GM18508 (cell line): Measurements from ENCODE around the gene KRCC1.

Experiments used
- ATAC-seq: cut with Tn5 transposase; IDR thresholded peaks from one replicate; pipeline ENCODE4 v1.9.1; 2021; ENCODE audit warnings: moderate number of reproducible peaks; ENCODE audit not compliant: insufficient read depth, unreplicated experiment

The KRCC1 gene

DNA sequence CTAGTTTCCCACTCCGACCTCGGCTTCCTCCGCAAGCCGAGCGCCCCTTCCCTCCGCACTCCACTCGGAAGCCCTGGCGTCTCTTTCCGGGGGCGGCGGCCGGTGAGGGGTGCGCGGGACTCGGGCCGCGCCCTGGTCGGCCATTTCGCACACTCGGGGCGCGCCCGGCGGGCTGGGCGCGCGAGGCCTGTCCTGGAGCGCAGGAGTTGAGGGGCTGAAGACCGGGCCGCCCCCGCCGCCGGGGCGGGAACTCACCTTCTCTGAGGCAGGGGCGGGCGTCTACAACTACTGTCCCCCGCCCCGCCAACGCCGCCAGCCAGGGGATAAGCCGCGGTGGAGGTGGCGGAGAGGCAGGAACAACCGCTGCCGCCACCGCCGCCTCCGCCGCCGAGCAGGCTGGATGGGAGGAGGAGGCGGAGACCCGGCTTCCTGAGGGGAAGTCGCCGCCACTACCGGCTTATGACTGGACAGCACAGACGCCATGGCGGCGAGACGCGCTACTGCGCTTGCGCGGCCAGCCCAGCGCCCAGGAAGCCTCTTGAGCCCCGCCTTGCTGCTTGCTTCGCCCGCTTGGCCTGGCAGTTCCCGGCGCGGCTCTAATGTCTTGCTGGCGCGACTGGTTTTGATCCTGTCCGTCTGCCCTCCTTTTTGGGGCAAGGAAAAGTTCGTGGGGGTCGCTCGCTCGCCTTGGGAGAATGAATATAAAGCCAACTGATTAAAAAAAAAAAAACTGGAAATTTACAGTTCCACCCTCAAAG lies at the start of gene KRCC1:
Gene KRCC1 (minus strand): TSS at position 413 of the 758 bp plus-strand sequence. CDS start 27,220 bp downstream, outside the sequence.
- peak; percentile 77 for ATAC-seq

DNA sequence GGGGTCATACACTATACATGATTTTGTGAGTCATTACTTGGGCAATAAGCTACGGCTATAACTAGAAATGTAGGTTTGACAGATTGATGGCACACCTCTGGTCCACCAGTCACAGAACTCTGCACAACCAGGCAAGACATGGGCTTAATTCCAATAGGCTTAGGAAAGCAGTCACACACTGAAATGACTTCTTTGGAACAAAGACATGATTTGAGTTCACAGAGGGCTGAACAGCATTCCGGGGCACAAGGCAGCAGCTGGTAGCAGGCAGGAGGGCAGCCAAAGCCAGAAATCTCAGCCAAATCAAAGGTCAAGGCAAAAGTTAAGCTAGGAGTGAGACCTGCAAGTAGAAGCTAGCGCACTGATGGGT lies 44.9 kb upstream of the KRCC1 start:
- no peak for ATAC-seq

DNA sequence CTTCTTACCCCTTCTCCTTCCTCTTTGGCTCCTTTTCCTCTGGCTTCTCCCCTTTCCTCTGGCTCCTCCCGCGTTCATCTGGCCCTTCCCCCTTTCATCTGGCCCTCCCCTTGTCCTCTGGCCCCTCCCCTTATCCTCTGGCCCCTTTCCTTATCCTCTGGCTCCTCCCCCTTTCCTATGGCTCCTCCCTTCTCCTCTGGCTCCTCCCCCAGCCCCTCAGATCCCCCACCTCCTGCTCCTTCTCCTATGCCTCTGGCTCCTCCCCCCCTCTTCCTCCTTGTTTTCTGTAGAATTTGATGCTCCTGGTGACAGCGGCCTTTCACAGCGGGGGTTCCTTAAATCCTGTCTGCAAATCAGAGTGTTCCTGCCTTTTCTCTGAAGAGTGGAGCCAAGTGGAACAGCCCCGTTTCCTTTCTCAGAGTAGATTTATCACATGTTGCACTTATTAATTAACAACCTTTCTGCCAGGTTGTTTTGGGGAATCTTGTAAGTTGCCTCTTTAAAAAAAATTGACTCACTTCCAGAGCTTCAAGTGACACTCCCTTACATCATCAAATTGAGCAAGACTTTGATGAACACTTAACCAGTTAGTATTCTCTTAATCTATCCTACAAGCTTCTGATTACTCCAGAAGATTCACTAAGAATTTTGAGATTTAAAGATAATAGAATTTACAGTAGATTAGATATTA lies 44.4 kb upstream of the KRCC1 start:
- no peak for ATAC-seq

DNA sequence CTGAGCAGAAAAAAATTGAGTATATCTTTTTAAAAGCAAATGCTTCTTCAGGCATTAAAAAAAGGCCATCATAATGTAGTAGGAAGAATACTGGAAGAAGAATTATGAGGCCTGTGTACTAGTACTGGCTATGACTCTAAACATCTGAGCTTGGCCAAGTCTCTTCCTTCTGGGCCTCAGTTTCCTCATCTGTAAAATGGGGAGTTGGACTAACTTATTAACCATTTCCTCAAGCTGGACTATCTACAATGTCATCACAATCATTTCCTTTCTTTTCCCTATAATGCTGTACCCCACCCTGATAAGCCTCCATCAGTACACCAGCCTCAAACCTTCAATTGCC lies 42.9 kb upstream of the KRCC1 start:
- no peak for ATAC-seq

DNA sequence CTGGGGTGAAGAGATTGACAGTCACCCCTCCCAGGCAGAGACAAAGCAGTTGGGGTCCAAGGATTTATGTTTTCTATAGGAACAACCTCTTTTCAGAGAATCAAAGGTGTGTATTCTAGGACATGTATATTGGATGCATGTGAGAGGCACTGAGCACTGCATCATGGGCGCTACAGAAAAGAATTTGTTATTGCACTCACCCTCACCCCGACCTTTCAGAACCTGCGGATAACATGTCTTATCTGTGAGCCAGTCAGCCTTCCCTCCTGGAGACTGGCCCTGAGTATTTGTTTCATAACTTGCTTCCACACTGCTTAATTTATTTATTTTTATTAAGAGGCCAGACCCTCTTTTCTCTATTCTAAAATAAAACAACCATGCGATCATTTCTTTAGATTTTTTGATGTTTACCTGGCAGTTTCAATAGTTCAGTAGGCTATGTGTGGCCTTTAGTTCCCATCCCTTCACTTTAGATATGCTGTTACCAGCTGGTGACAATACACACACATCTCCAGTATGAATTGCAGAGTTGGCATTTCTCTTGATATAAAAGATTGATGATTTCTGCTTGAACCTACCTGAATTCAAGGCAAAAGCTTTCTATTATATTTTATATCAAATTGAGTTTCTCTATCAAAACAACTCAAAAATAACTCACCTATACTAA lies 42.4 kb upstream of the KRCC1 start:
- no peak for ATAC-seq

DNA sequence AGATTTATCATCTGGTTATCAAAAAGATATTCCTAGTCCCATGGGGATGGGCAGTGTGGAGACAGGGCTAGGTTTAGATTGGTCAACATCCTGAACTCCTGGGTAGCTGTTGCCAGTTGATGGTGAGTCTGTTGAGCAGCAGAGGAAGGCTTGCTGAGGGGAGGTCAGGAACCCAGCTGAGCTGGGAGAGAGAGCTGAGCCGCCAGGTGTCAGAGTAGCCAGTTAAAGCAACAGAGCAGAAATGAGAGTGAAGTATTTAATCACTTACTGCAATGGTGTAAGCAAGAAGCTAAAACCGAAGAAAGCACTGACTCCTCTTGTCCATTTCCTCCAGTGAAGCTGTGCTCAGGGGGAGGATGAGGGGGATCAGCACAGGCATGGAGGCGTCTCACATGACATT lies 41.6 kb upstream of the KRCC1 start:
- ATAC-seq, result no peak

DNA sequence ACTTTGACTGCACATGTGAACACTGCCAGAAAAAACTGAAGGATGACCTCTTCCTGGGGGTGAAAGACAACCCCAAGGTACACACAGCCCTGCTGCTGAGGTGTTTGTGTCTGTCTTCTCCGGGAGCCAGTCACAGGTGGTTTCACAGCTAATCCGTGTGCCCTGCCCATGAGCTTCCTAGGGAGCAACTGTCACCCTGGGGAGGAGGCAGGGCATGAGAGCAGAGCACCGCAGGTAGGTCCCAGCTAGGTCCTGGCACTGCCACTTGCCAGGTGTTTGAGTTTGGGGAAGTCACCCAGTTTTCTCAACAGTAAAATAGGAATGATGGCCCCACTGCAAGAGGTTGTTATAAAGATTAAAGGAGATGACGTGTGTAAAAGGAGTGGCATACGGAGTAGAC lies 41.1 kb upstream of the KRCC1 start:
- ATAC-seq, result no peak

DNA sequence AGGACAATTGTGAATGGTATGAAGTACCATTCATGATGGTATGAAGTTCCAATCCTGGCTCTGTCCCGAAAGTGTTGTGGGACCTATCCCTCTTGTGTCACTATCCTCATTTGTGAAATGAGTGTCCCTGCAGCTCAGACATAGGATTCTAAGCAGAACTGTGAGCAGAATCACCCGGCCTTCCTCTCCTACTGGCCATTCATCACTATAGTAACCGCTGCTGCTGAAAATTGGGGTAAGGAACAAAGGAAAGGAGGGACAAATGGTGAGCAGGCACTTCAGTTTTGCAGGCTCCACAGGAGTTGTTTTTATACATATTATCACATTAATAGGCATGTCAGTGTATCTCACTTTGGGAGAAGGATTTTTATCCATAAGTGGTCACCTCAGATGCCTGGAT lies 39.4 kb upstream of the KRCC1 start:
- no peak for ATAC-seq

DNA sequence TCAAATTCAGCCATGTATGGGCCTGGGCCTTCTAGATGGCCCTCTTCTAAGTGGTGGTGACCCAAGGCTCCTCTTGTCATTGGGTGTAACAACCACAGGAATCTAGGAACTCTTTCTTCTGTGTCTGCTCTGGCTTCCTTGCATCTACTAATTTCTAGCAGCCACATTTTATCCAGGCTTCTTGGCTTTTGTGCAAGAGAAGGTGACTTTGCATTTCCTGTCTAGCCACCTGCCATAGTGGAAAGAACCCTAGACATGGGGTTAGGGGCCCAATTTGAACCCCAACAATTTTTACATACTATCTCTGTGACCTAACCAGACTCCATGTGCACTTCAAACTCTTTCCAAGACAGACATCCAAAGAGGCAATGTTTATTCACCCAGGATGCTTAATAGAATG lies 37.2 kb upstream of the KRCC1 start:
- no peak for ATAC-seq

DNA sequence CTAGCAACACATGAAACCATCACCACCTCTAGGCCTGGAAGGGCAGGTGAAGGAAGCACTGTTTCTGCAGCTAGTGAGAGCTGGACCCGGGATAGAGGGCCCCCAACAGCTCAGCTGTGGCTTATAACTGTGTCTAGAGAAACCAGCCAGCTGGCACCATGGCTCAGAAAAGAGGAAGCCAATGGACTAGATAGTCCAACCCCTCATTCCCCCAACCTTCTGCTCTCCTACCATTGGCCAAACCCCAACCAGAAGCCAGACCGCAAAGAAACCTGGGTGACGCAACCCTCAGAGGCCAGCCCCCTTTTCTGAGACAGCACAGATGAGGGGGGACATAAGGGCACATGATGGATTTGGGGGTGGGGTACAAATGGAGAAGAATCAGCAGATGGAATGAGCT lies 36.4 kb upstream of the KRCC1 start:
- no peak for ATAC-seq

DNA sequence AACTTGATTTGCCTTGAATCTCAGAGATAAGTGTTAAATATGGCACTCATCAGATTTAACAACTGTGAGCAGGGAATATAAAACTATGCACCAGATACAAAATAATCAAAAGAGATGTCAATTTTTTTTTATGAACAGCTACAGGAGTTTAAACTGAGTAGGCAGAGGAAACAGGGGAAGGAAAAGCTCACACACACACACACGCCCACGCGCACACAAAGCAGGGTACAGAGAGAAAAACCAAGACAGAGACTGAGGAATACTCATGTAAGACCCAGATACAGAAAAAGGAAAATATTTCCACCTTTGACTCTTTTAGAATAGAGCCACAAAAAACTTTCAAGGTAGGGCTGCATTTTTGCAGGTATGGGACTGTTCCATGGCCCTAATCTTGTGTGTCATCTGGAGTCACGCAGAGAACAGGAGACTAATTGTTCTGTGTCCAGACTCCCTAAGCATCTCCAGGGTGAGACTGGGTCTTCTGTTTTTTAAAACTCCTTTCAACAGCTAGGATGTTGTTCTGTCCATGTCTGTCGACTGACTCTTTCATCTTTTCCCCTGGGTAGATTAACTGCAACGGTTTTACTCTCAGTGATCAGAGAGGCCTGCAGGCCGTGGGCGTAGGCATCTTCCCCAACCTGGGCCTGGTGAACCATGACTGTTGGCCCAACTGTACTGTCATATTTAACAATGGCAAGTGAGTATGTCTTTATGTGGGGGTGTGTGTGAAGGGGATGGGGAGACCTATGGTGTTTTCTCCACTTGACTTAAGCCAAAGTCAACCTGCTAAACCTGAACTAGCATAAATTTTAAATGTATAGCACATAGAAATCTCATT lies 35.1 kb upstream of the KRCC1 start:
- ATAC-seq, result no peak

DNA sequence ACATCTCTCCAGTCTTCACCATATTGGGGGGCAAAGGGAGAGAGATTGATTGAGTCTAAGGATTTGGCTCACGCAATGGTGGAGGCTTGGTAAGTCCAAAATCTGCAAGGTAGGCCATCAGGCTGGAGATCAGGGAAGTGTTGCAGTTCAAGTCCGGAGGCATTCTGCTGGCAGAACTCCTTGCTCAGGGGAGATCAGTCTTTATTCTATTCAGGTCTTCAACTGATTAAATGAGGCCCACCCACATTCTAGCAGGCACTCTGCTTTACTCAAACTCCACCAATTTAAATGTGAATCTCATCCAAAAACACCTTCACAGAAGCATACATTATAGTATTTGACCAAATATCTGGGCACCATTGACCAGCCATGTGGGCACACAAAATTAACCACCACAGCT lies 33.4 kb upstream of the KRCC1 start:
- no peak for ATAC-seq

DNA sequence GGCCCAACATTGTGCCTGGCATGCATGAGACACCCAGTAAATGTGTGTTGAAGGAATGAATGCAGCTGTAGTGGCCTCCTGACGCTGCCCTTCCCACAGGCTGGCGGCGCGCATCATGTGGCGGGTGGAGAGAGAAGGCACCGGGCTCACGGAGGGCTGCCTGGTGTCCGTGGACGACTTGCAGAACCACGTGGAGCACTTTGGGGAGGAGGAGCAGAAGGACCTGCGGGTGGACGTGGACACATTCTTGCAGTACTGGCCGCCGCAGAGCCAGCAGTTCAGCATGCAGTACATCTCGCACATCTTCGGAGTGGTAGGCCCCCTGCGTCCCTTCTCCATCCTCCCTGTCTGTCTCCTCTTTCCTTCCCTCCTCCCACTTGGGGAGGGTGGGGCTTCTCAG lies 32.2 kb upstream of the KRCC1 start:
- ATAC-seq, result no peak

DNA sequence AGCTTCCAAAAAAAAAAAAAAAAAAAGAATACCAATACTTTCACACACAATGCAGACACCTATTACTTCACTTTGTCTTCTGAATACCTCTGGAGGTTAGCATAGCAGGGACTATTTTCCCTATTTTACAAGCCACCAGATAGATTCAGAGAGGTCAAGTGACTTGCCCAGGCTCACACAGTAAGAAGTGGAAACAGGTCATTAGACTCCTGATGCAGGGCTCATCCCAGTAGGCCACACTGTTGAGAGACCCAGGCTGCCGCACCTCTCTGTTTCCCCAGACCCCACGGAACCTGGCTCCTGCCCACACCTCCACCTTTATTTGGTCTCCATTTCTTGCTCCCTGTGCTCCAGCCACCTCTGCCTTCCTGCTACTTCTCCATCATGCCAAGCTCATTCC lies 31.5 kb upstream of the KRCC1 start:
- ATAC-seq, result no peak

DNA sequence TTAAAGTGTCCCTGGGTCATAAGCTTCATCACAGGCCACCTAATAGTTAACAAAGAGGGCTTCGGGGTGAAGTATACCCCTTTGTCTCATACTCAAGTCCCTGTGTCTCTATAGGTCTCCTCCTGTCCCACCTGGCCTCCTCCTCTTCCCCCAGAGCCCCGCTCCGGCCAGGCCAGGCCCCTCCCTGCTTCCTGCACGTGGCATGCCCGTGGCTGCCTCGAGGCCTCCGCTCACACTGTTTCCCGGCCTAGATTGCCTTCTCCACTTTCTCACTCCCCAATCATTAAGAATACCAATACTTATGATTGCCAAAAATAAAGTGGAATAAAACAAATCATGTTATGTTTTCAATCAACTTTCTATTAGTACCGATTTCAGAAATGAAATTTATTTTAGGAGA lies 30.8 kb upstream of the KRCC1 start:
- ATAC-seq, result no peak

DNA sequence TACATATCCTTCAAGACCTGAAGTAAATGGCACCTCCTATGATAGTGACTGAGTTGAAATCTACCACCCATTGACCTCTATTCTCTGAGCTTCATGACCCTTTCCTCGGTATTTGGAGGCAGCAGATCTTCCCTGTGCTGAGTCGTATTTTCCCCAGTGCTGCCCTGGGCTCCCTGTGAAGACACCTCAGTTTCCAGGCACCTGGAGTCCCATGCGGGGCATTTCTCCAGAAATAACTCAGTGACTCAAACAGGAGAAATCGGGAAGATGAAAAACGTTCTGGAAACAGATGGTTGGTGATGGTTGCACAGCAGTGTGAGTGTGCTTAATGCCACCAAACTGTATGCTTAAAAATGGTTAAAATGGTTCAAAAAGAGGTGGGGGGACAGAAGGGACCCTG lies 30.0 kb upstream of the KRCC1 start:
- no peak for ATAC-seq

DNA sequence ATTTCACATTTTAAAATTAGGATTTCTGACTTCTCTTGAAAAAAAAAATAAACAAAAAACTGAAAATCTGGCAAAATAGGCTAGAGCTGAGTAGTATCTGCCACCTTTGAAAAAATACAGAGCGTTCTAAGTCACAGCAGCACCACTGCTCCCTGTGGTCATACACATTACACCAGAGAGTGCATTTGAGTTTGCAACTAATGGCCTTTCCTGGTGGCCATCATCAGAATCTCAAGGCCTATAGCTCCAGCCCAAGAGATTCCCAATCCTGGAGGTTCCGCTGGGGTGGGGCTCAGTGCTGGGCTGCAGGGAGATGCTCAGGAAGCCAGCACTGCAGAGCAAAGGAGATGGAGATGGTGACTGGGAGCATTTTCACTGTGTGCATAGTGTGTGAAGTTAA lies 29.5 kb upstream of the KRCC1 start:
- no peak for ATAC-seq

DNA sequence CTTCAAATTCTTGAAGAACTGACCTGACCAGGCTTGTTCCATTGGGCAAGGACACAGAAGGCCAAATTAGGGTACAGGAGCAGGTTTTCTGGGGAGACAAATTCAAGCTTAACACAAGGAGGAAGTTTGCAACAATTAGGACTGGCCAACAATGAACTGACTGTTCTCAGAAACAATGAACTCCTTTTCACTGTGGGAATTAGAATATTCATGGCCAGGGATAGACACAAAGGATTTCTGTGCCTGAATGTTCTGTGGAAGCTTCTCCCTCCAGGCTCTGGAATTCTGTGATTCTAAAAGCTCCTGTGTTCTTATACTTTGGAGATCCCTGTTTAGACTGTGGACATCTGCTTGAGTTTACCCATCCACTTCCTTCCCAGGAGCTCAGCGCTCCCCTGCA lies 27.2 kb upstream of the KRCC1 start:
- ATAC-seq, result no peak

DNA sequence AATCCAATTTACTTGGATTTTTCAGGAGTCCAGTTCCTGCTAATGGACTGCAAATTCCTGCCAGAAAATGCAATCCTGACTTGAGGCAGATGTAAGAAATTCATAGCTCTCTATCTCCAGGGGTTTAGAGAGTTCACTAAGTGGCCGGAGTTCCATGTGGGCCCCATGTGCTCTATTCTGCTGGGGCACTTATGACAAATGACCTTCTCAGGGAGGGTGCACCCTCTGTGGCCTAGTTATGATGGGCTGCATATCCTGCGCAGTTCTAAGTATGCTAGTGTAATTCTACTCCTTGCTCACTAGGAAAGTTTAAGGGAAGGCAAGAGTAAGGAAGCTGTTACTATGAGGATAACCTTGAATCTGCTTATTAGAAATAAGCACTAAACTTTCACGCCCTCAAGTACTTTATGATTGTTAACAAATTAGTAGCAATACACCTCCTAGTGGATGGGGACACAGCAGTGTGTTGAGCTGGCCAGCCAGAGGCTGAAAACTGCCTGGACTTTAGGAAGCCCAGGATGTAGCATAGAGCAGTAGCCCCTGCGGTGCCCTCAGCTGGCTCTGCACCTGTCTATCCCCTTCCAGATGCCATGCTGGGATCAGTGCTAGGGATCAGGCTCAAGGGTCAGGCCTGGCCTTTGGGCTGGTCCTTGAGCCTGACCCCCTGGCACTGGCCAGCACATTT lies 26.5 kb upstream of the KRCC1 start:
- ATAC-seq, result no peak

DNA sequence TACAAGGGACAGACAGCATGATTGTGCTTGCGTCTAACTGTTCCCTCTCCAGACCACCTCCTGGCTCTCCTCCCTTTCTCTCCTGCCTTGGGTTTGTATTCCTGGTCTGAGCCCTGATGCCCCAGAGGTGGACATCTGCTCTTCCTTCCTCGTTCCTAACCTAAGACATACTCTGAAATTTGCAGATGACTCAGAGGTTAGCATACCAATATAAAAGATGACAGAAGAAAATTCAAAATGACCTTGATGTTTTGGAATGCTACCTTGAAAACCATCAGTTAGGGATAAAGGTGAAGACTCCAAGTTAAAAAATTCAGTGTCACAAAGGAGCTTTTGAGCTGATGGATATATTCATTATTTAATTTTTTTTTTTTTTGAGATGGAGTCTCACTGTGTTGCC lies 25.0 kb upstream of the KRCC1 start:
- ATAC-seq, result no peak
